ENCODE results near the gene C16orf46. TPM values are rescaled to one million over a fixed set of nuclear protein-coding genes. Genes with fewer than 3 reads are reported as not detected.
"Not testable (repeated sequence)": the region's sequence is repeated elsewhere in the genome, so short reads cannot be mapped to it uniquely, and the experiment has no call there.

The C16orf46 gene, protein sequence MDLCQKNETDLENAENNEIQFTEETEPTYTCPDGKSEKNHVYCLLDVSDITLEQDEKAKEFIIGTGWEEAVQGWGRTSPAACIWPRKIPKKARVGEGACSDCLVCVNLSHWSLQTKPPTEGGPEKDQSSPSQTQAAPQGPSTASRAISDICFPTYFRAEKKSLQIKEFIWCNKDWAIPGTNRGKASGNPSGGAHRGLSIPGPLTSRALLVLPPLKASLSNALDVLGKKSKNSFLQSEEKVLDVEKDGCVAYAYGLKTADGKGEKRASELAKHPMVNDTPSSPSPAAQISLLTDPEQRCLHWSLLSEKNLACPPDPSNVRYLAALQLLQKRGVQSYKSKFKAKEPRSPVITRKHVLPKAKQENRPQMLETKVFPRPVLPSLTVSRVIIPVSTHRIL
- 0.76 TPM for polyA plus RNA-seq (2012; ENCODE audit: insufficient read depth, insufficient read length)

DNA sequence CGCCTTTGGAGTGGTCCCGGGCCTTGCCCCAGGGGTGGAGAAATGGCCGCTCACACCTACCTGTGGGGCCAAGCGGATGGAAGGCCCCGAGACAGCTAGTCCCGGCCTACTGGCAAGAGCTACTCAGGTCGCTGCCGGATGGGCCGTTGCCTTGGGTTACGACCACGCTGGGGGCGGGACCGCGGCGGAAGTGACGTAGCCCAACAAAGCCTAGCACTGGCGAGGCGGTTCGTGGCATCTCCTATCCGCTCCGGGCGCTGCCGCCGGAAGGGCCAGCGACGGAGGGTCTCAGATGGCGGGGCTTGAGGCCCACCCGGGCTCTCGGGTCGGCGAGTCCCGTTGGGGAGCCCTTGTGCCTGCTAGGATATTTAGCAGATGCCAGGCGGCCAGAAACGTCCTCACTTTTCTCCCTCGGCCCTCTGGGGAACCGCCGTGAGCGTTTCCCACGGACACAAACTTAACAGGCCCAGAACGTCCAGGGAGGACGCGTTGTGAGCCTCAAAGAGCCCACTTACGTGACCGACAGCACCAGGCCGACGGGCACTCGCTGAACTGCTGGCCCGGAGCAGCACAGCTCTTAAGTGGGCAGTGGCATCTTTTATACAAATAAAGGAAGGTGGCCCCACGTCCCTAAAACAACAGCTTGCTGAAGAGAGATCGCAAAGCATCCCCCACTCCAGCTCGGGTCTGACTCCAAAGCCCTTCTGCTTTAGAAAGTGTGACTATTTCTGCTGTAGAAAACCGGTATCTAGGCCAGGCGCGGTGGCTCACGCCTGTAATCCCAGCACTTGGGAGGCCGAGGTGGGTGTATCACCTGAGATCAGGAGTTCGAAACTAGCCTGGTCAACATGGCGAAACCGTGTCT is at the start of gene C16orf46:
Gene C16orf46 (minus strand): TSS at position 163 of the 865 bp plus-strand sequence. CDS start 13,283 bp downstream, outside the sequence.
- peak; percentile 89 for DNase-seq (ENCODE audit: low read depth, low spot score)
- peak within 1 kb of the TSS; percentile 74 for H3K4me3 ChIP-seq (ENCODE audit: low read length)

DNA sequence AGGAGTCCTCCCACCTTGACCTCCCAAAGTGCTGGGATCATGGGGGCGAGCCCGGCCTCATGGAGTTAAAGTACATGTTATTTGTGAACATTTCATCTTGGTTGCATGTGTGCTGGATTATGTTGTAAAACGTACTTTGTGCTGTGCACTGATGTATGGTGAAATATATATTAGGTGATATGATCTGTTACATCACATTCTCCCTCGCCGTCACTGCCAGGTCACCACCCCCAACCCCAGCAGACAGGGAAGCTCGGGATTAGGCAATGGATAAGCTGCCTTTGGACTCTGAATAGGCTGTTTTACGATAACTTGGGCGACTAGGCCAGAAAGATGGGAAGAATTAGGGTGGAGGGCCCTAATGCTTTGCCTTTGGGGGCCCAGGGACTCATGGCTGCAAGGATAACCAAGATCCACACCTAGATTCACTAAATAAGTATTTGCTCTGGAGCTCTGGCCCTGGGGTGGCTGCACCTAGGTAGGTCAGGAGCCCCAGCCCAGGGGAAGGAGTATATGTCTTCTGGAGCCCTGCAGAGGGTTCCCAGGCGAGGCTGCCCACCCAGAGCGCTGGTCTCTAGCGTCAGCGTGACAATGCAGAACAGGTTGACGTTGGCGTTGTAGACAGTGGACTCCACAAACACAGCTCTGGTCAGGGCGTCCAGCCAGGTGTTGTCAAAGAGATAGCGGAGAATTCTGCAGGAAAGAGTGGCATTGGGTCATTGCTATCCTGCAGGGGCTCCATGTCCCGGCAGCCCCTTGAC is 46.2 kb upstream of the C16orf46 start:
- no peak for DNase-seq (ENCODE audit: low read depth, low spot score)
- H3K4me3 ChIP-seq (ENCODE audit: low read length) = no peak overlapping the region

DNA sequence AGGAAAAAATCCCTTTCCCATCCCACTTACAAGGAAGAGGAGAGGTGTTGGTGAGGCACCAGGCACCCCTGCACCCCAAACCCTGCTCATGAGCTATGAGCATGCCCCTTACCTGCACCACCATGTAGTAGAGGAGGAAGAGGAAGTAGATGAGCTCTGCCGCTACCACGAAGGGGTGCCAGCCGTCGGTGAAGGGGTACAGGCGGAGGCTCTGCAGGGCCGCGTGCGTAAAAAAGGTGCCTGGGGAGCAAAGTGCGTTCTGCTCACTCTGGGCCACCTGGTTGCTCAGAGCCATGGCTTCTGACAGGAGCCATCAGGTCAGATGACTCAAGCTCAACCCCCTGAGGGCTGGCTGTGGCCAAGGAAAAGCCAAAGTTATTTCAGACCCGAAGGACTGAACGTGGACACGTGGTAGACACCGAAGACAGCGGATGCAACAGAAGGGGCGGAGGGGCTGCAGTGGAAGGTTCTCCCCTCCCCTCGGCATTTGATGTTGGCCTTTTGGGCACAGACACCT is 44.5 kb upstream of the C16orf46 start:
- no peak for DNase-seq (ENCODE audit: low read depth, low spot score)
- no peak overlapping the region for H3K4me3 ChIP-seq (ENCODE audit: low read length)

DNA sequence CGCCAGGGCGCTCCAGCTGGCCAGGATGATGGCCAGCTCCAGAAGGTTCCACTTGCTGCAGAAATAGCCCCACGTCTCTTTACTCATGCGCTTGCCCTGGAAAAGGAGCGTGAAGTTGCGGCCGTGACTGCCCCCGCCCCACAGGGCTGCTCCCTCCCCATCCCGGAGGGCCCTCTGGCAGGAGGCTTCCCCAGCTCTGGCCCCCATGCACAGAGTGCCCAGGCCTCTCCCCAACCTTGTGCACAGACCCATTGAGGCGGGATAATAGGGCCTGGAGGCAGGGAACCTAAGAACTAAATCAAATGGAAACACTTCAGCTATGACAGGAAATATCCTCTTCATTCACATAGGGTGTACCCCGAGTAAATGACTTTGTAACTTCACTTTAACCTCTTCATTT is 40.4 kb upstream of the C16orf46 start:
- no peak for DNase-seq (ENCODE audit: low read depth, low spot score)

DNA sequence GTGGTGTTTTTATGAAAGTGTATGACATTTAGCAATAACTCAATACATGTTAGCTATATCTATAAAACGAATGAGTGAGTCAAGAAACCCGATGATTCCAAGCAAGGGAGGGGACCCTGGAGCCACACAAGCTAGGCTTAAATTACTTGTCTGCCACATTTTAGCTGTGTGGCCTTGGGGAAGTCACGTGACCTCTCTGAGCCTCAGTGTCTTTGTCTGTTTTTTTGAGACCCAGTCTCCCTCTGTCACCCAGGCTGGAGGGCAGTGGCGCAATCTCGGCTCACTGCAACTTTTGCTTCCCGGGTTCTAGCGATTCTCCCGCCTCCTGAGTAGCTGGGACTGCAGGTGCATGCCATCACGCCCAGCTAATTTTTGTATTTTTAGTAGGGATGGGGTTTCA is 39.2 kb upstream of the C16orf46 start:
- DNase-seq (ENCODE audit: low read depth, low spot score) = no peak
- no peak overlapping the region for H3K4me3 ChIP-seq (ENCODE audit: low read length)

More for the DNA sequence above, 40.4 kb upstream of the C16orf46 start:
- H3K4me3 ChIP-seq (ENCODE audit: low read length) = no peak overlapping the region

DNA sequence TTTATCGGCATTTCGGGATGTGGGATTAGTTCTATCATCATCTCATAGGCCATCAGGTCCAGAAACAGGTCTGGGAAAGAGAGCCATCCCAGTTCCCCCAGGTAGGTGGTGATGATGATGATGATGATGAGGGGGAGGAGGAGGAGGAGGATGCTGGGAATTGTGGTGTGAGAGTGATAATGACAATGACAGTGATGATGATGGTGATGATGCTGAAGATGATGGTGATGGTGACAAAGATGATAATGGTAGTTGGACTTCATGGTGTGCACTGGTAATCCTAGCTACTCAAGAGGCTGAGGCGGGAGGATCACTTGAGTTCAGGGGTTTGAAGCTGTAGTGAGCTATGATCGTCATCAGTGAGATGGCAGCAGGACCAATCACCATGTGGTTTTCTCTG is 35.4 kb upstream of the C16orf46 start:
- DNase-seq (ENCODE audit: low read depth, low spot score) = no peak
- H3K4me3 ChIP-seq (ENCODE audit: low read length) = no peak overlapping the region

DNA sequence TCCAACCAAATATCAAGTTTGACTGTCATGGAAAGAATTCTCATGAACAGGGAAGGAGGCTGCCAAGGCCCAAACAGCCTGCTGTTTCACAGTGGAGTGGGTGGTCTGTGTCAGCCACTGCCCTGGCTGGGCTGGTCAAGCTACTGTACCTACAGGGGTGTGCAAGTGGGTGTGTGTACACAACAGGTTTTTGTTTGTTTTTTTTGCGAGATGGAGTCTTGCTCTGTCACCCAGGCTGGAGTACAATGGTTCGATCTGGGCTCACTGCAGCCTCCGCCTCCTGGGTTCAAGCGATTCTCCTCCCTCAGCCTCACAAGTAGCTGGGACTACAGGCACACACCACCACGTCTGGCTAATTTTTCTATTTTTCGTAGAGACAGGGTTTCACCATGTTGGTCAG is 32.2 kb upstream of the C16orf46 start:
- not testable (repeated sequence) for DNase-seq (ENCODE audit: low read depth, low spot score); H3K4me3 ChIP-seq (ENCODE audit: low read length)

DNA sequence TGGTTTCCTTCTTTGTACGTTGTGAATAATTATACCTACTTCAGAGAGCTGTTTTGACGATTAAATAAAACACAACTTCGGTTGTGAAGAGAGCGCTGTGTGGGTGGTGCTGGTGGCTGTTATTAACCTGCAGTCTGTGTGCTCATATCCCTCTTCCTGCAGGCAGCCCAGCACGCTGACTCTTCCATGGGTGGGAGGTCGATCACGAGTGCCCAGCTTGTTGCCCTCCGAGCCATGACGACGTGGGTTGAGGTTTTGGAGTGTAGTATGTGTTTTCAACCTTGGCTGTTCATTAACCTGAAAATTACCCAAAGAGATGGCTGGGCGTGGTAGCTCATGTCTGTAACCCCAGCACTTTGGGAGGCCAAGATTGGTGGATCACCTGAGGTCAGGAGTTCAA is 30.5 kb upstream of the C16orf46 start:
- H3K4me3 ChIP-seq (ENCODE audit: low read length) = no peak overlapping the region
- no peak for DNase-seq (ENCODE audit: low read depth, low spot score)

DNA sequence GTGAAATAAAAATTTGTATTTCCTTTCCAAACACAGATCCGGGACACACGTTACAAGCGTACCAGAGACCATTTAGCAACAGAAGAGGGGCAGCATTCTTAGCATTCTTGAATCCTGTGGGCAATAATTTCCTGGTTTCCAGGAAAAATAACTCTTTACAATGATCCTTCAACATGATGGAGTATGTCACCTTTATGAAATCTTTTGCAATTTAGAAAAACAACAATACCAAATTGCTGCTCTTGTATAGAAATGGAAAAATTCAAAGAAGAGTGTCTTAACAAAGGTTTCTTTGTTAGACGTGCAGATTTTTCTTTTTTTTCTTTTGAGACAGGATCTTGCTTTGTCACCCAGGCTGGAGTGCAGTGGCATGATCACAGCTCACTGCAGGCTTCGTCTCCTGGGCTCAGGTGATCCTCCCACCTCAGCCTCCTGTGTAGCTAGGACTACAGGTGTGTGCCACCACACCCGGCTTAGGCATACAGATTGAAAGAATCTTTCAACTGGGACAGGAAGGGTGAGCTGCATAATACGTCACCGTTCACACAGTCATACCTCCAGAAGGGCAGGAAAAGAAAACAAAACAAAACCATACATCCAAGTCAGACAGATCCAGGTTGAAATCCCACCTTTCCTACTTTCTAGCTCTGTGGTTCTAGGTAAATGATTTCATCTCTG is 29.9 kb upstream of the C16orf46 start:
- no peak overlapping the region for H3K4me3 ChIP-seq (ENCODE audit: low read length)
- DNase-seq (ENCODE audit: low read depth, low spot score) = no peak

DNA sequence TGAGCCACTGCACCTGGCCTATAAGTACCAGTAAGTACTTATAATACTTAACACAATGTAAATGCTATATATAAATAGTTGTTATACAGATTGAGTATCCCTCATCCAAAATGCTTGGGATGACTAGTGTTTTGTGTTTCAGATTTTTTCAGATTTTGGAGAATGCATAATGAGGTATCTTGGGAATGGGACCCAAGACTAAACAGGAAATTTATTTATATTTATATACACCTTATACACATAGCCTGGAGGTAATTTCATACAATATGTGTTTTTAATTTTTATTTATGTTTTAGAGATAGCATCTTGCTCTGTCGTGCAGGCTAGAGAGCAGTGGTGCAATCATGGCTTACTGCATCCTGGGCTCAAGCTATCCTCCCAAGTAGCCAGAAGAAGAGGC is 28.9 kb upstream of the C16orf46 start:
- DNase-seq (ENCODE audit: low read depth, low spot score) = no peak
- no peak overlapping the region for H3K4me3 ChIP-seq (ENCODE audit: low read length)

DNA sequence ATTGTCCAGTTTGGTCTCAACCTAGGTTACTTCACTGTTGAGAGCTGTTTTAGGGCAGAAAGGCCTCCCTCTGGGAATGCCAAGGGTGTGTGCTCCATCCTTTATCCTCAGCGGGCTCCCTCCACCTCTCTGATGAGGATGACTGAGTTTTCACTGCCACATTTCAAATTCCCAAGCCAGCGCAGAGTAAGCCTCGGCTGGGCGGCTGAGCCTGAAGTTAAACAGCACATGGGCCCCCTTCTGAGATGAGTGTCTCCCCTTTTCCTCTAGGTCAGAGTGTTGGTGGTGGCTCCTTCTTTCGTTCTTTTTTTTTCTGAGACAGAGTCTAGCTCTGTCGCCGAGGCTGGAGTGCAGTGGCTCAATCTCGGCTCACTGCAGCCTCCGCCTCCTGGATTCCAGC is 24.7 kb upstream of the C16orf46 start:
- no peak for DNase-seq (ENCODE audit: low read depth, low spot score)

DNA sequence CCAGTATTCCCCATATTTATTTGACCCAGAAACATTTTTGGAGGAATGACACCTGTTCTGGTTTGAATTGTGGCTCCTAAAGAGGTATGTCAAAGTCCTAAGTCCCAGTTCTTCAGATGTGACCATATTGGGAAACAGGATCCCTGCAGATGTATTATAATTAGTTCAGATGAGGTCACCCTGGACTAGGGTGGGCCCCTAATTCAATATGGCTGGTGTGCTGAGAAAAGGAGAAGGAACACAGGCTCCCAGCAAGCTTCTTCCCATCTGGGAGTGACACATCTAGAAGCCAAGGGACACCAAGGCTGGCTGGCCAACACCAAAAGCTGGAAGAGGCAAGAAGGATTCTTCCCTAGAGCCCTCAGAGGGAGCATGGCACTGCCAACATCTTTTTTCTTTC is 22.9 kb upstream of the C16orf46 start:
- H3K4me3 ChIP-seq (ENCODE audit: low read length) = no peak overlapping the region

More for the DNA sequence above, 24.7 kb upstream of the C16orf46 start:
- no peak overlapping the region for H3K4me3 ChIP-seq (ENCODE audit: low read length)

DNA sequence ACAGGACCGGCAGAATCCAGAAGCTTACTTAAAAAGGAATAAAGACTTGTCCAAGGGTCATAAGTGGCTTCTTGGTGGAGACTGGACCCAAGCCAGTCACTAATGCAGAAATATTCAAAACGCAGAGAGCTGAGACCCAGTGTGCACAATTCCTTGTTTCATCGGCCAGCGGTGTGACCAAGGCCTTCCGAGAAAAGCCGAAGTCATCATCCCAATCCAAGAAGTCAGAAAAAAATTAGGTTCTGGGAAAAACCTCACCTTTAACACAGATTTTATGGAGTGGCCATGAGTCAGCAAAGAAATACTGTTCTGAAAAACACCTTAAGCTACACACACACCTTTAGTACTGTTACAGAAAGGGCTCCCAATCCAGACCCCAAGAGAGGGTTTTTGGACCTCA is 20.2 kb upstream of the C16orf46 start:
- no peak overlapping the region for H3K4me3 ChIP-seq (ENCODE audit: low read length)
- DNase-seq (ENCODE audit: low read depth, low spot score) = no peak

More for the DNA sequence above, 22.9 kb upstream of the C16orf46 start:
- DNase-seq (ENCODE audit: low read depth, low spot score) = no peak

DNA sequence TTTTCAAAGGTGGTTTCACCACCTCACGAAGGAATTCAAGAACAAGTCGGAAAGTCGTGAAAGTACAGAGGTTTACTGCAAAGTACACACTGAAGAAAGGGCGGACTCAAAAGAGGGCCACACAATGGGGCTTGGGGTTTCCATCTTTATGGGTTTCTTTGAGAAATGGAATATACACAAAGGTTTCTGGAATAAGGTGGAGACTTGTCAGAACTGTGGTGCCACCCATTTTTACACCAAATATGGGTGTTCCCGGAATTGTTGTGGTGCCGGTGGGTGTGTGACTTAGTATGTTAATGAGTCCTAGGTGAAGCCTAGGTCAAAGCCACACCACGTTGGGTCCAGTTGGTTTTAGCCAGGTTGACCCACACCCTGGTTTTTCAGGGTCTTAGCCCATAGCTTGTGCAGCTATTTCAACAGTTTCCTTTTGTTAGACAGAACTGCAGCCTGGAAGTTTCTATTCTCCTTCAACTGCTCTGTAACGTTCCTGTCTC is 19.7 kb upstream of the C16orf46 start:
- H3K4me3 ChIP-seq (ENCODE audit: low read length) = peak overlapping the region; percentile 25
- DNase-seq (ENCODE audit: low read depth, low spot score) = no peak

DNA sequence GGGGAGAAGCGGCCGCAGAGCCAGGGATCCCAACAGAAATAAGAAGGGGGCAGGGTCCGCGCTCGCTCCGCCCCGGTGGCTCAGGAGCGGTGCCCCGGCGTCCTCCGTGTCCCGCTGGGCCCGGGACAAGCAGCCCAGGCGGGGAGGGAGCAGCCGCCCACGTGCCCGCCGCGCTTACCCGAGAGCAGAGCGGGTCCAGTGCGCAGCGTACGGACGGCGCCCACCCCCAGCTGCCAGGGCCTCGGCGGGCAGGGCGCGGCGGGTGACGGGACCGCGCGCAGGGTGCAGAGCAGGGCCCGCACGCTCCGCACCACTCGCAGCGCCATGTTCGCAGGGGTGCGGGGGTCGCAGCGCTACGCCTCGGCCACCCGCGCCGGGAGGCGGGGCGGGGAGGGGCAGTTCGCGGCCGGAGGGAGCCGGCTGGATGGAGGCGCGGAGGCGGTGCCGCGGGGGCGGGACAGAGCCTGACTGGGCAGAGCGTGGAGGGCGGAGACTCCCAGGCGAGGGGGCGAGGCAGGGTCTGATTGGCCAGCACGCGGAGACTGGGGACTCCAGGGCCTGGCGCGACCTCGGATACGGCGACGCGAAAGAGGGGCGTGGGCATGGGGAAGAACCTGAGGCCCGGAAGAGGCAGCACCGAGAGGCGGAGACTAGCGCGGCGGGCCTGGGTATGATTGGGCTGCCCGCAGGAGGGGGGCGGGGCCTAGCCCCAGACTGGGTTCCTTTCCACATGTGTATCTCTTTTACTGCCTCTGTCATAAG is 19.1 kb upstream of the C16orf46 start, which contains the start of gene GCSH:
Gene GCSH (minus strand): TSS at position 443 of the 762 bp plus-strand sequence. CDS start 117 bp downstream, at position 326.
- DNase-seq (ENCODE audit: low read depth, low spot score) = peak; percentile 96
- H3K4me3 ChIP-seq (ENCODE audit: low read length) = peak within 1 kb of the TSS; percentile 75

DNA sequence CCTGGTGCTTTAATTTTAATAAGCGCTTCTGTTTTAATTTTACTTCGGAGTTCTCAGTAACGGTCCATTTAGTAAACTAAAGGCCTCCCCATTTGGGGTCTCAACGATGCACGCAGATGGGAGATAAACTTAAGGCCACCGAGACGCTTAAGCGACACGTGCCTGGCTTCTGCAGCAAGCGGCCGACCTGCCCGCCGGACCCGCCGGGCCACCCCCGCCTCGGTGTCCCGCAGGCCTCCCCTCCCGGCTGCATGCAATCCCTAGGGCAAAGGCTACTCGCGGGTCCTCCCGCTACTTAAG is 18.6 kb upstream of the C16orf46 start:
- no peak for DNase-seq (ENCODE audit: low read depth, low spot score)

DNA sequence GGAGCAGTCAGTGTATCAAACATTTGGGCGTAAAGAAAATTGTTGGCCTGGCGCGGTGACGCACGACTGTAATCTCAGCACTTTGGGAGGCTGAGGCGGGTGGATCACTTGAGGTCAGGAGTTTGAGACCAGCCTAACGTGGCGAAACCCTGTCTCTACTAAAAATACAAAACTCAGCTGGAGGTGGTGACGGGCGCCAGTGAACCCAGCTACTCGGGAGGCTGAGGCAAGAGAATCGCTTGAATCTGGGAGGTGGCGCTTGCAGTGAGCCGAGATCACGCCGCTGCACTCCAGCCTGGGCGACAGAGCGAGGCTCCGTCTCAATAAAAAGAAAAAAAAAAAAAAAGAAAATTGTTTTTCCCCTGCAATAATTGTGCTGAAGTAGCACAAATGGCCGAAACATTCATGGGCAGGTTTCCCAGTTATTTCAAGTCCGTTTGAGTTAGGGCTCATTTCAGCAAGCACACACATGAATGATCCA is 17.8 kb upstream of the C16orf46 start:
- peak overlapping the region; percentile 75 for H3K4me3 ChIP-seq (ENCODE audit: low read length)
- no peak for DNase-seq (ENCODE audit: low read depth, low spot score)

More for the DNA sequence above, 18.6 kb upstream of the C16orf46 start:
- peak overlapping the region; percentile 75 for H3K4me3 ChIP-seq (ENCODE audit: low read length)

DNA sequence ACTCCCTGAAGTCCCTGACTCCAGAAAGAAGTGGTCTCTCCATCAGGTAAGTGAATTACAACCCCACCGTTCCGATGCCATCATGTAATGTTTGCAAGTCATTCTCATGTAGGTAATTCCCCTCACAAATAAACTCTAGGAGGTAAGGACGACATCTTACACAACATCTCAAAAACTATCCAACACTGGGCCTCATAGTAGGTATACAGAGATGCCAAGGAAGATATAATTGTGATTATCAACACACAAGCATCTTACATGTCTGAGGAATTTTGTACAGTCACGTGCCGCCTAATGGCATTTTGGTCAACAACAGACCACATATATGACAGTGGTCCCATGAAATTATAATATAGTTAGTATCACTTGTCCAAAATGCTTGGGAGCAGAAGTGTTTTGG is 11.8 kb upstream of the C16orf46 start:
- no peak for DNase-seq (ENCODE audit: low read depth, low spot score)
- H3K4me3 ChIP-seq (ENCODE audit: low read length) = no peak overlapping the region
